Measurements from ENCODE around the gene SMIM23. TPM values are rescaled to one million over a fixed set of nuclear protein-coding genes. Genes with fewer than 3 reads are reported as not detected.

SMIM23 gene
- total and polyA plus RNA-seq, 2 of the 13 experiments (the other 11 are each of a cell fraction or from before 2014, with no cell fraction given): not detected

- H3K9ac ChIP-seq (ENCODE audit: insufficient read depth, low read depth, low read length): no peak overlapping the region
- no peaks in the 10 kb centered on the region for H3K79me2 ChIP-seq (ENCODE audit: insufficient read depth, low read length)
- no peak overlapping the region for H3K4me3 ChIP-seq (replicated peaks in 1 of 3; ENCODE audit: insufficient read depth in 1 of 3, low read depth in 2 of 3, low read length in 3 of 3)
- FAIRE-seq (no peak), DNase-seq (ENCODE audit: low spot score) (no peak), ATAC-seq (no peak)
- H4K20me1 ChIP-seq (ENCODE audit: insufficient read depth, low read length): no peaks in the 10 kb centered on the region
- in situ Hi-C loops (cut with HindIII; ENCODE audit: extremely low pct_ligation_motif_present, low pct_unique_long_range_greater_than_20kb): no loop called here
- 0% methylated on average over 4 of the region's 4 CpGs for WGBS (ENCODE audit: low lambda C conversion rate)
- no peak overlapping the region for H3K4me2 ChIP-seq (ENCODE audit: low read depth, low read length)
- no TSS peak for BruUV-seq (replicated peaks)
- CTCF ChIA-PET (ENCODE audit: low intra/inter-chr PET ratio, low total read pairs): no interaction called here
- no peak overlapping the region for H3K27ac ChIP-seq (ENCODE audit: extremely low read length, insufficient read depth, low read length)
- POLR2A ChIA-PET: no interaction called here
- H3K27me3 ChIP-seq (ENCODE audit: control insufficient read depth in 1 of 2, insufficient read depth in 2 of 2, low read length in 2 of 2): peaks cover 0 to 34% of the 10 kb centered on the region in 2 experiments; a peak in 4 of 5 replicates
- H3K4me1 ChIP-seq (ENCODE audit: insufficient read depth, low read length): no peaks in the 10 kb centered on the region
- intact Hi-C loops (cut with micrococcal nuclease; ENCODE audit: unreplicated experiment): no loop called here
- H3K9me3 ChIP-seq (ENCODE audit: low read length): no peaks in the 10 kb centered on the region
- H3K36me3 ChIP-seq (replicated peaks in 1 of 2; ENCODE audit: control insufficient read depth in 1 of 2, insufficient read depth in 2 of 2, low read length in 2 of 2): no peaks in the 10 kb centered on the region
- TF ChIP-seq ZNF710 (CRISPR knock-in tag; IDR thresholded peaks at IDR 0.05; ENCODE audit: borderline replicate concordance): no peak
- no peak for TF ChIP-seq ZMYM4 (CRISPR knock-in tag; IDR thresholded peaks at IDR 0.05)
- H2AFZ ChIP-seq (ENCODE audit: low read length): no peak overlapping the region
Observed at GRCh38 chr5:171813270-171813669, 27.7 kb downstream of the SMIM23 start.

- ChIA-PET CTCF (ENCODE audit: low intra/inter-chr PET ratio, low total read pairs) (no interaction called here), POLR2A (no interaction called here)
- H3K9me3 ChIP-seq (ENCODE audit: low read length): no peaks in the 10 kb centered on the region
- 33% methylated on average over 7 of the region's 7 CpGs for WGBS (ENCODE audit: low lambda C conversion rate)
- H3K9ac ChIP-seq (ENCODE audit: insufficient read depth, low read depth, low read length): no peak overlapping the region
- ATAC-seq (no peak), DNase-seq (ENCODE audit: low spot score) (no peak), FAIRE-seq (no peak)
- no TSS peak for BruUV-seq (replicated peaks)
- H3K27ac ChIP-seq (ENCODE audit: extremely low read length, insufficient read depth, low read length): no peak overlapping the region
- H3K79me2 ChIP-seq (ENCODE audit: insufficient read depth, low read length): no peaks in the 10 kb centered on the region
- TF ChIP-seq ZBTB8A (CRISPR knock-in tag; IDR thresholded peaks at IDR 0.05; ENCODE audit: borderline replicate concordance, low read depth) (no peak), ZNF777 (CRISPR knock-in tag; IDR thresholded peaks at IDR 0.05) (no peak), TERF1 (CRISPR knock-in tag; IDR thresholded peaks at IDR 0.05) (no peak), ZMAT3 (CRISPR knock-in tag; conservative IDR thresholded peaks at IDR 0.05) (no peak), SP4 (CRISPR knock-in tag; IDR thresholded peaks at IDR 0.05) (no peak), MAFK (conservative IDR thresholded peaks at IDR 0.05 in 1 of 2, IDR thresholded peaks at IDR 0.05 in 1 of 2; ENCODE audit: low read length in 2 of 2) (peak in 1 of 2 experiments; percentile 47; a peak in 2 of 4 replicates), ZNF530 (CRISPR knock-in tag; IDR thresholded peaks at IDR 0.05; ENCODE audit: low read depth) (no peak)
- intact Hi-C loops (cut with micrococcal nuclease; ENCODE audit: unreplicated experiment): no loop called here
- H3K4me3 ChIP-seq (replicated peaks in 1 of 3; ENCODE audit: insufficient read depth in 1 of 3, low read depth in 2 of 3, low read length in 3 of 3): no peak overlapping the region
- H4K20me1 ChIP-seq (ENCODE audit: insufficient read depth, low read length): no peaks in the 10 kb centered on the region
- H3K4me2 ChIP-seq (ENCODE audit: low read depth, low read length): no peak overlapping the region
- no peaks in the 10 kb centered on the region for H3K36me3 ChIP-seq (replicated peaks in 1 of 2; ENCODE audit: control insufficient read depth in 1 of 2, insufficient read depth in 2 of 2, low read length in 2 of 2)
- H2AFZ ChIP-seq (ENCODE audit: low read length): no peak overlapping the region
- no peaks in the 10 kb centered on the region for H3K4me1 ChIP-seq (ENCODE audit: insufficient read depth, low read length)
- peaks cover 0 to 34% of the 10 kb centered on the region in 2 experiments; a peak in 4 of 5 replicates for H3K27me3 ChIP-seq (ENCODE audit: control insufficient read depth in 1 of 2, insufficient read depth in 2 of 2, low read length in 2 of 2)
- in situ Hi-C loops (cut with HindIII; ENCODE audit: extremely low pct_ligation_motif_present, low pct_unique_long_range_greater_than_20kb): no loop called here
Observed at GRCh38 chr5:171813813-171814490, 28.3 kb downstream of the SMIM23 start.
